PC-9 (cell line): ENCODE data around the gene SSB. TPM values are rescaled to one million over a fixed set of nuclear protein-coding genes. Genes with fewer than 3 reads are reported as not detected.

ENCODE experiments used
- BruUV-seq: library from RNA; stranded (reverse); fragments of 400-500 nt; replicated peaks from 2 replicates; lab custom pipeline; 2021; lab: Mats Ljungman, UMichigan
- CTCF ChIA-PET: fragments of 300-600 bp; sonication (Branson Sonifier 250); formaldehyde crosslinking; loops from one replicate; lab custom pipeline; 2022; ENCODE audit warnings: antibody characterized with exemption; lab: Charles Lee
- POLR2A ChIA-PET: fragments of 300-600 bp; sonication (Branson Sonifier 250); formaldehyde crosslinking; loops from one replicate; lab custom pipeline; 2022; ENCODE audit warnings: antibody characterized with exemption; ENCODE audit not compliant: unreplicated experiment; lab: Charles Lee
- DNase-seq, 2 experiments: peaks; one replicate each; pipeline versions ENCODE4 v3.0.0 to v3.0.0-alpha.2; 2015 to 2022; ENCODE audit warnings: mixed read lengths in 1 of 2
- H2AFZ ChIP-seq: fragments of 200-600 bp; sonication (generic); 2 replicates; pipeline ENCODE4 v1.8.1; 2017; ENCODE audit warnings: antibody characterized with exemption
- H3F3A ChIP-seq: fragments of 200-600 bp; sonication (generic); 2 replicates; pipeline ENCODE4 v1.8.1; 2017; ENCODE audit warnings: antibody characterized with exemption, mild to moderate bottlenecking, low read depth; ENCODE audit not compliant: insufficient read depth
- H3K27ac ChIP-seq: fragments of 200-600 bp; sonication (generic); 2 replicates; pipeline ENCODE4 v1.6.1; 2016; ENCODE audit warnings: mixed run types
- H3K27me3 ChIP-seq: fragments of 200-600 bp; sonication (generic); 2 replicates; pipeline ENCODE4 v1.6.1; 2016; ENCODE audit warnings: low read depth, mixed run types; ENCODE audit not compliant: insufficient read depth
- H3K36me3 ChIP-seq: fragments of 200-600 bp; sonication (generic); 2 replicates; pipeline ENCODE4 v1.6.1; 2016; ENCODE audit warnings: low read depth, mixed run types
- H3K4me1 ChIP-seq: fragments of 200-600 bp; sonication (generic); replicated peaks from 2 replicates; pipeline ENCODE4 v1.6.1; 2016; ENCODE audit warnings: mixed run types; ENCODE audit not compliant: insufficient read depth
- H3K4me2 ChIP-seq: fragments of 200-600 bp; sonication (generic); 2 replicates; pipeline ENCODE4 v1.6.1; 2017; ENCODE audit warnings: mixed run types
- H3K4me3 ChIP-seq: fragments of 200-600 bp; sonication (generic); 2 replicates; pipeline ENCODE4 v1.6.1; 2016; ENCODE audit warnings: mixed run types
- H3K79me2 ChIP-seq: fragments of 200-600 bp; sonication (generic); 2 replicates; pipeline ENCODE4 v1.6.1; 2017; ENCODE audit warnings: low read depth, mixed run types
- H3K9me2 ChIP-seq: fragments of 200-600 bp; sonication (generic); 2 replicates; pipeline ENCODE4 v1.8.1; 2017; ENCODE audit warnings: mild to moderate bottlenecking; ENCODE audit not compliant: insufficient read depth
- H3K9me3 ChIP-seq: fragments of 200-600 bp; sonication (generic); 2 replicates; pipeline ENCODE4 v1.8.1; 2016; ENCODE audit warnings: low read depth; ENCODE audit not compliant: insufficient read depth
- H4K20me1 ChIP-seq: fragments of 200-600 bp; sonication (generic); 2 replicates; pipeline ENCODE4 v1.8.1; 2017; ENCODE audit not compliant: insufficient read depth
- CTCF ChIP-seq: fragments of 200-600 bp; sonication (generic); conservative IDR thresholded peaks from 2 replicates; pipeline ENCODE4 v1.6.1; 2017; ENCODE audit warnings: mixed run types, antibody characterized with exemption, mild to moderate bottlenecking, moderate library complexity
- EZH2 ChIP-seq: fragments of 200-600 bp; sonication (generic); IDR thresholded peaks from 2 replicates; pipeline ENCODE4 v1.8.0; 2017; ENCODE audit warnings: antibody characterized with exemption, low read depth
- intact Hi-C: fragments of 100-400 bp; cut with micrococcal nuclease; formaldehyde crosslinking; loops from one replicate; pipeline ENCODE4 v1.10.0; 2022; ENCODE audit not compliant: unreplicated experiment
- total RNA-seq: library from RNA; stranded (reverse); gene quantifications from 2 replicates; pipeline ENCODE4 v1.2.3, GENCODE V29; 2021

The SSB gene
- total RNA-seq, 1 experiment from 2014 or later = 71.3 TPM

DNA sequence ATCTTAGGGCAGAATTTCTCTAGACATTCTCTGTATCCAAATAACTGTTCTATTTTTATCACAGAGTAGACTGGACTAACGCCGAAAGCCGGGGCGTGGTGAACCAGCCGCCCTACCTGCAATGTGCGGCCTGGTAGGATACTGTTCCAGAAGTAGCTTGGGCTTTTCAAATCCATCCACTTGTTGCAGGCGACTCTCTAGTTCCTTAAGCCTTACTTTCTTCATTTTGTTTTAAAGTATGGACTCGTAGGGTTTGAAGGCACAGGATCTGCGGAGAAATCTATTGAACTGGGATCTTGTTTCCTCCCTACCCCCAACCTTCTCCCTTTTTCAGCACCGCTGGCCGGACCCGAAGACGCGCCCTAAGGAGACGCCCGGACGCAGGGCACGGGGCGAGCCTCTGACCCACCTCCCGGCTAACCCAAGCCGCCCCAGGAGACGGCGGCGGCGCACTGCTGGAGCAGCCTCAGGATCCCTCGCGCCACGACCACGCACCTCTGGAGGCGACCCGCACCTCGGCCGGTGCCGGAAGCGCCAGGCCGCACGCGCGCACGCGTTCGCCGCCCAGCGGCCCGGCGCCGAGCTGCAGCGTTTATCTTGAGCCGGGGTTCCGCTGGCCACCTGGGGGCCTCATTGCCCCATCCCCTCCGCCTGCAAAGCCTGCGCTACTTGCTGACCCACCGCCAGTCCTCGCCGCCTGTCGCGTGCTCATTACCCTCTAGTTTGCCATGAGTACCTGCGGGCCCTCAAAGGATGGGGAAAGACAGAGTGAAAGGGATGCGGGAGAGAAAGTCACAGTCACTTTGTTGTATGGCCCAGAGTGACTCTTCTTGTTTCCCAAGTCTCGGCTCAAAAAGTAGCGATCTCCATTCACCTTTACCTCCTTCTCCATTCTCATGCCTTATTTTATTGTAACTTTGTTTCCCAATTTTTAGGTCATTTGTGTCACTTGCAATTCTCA lies 26.0 kb downstream of the SSB start, which contains the start of gene METTL5:
Gene METTL5 (minus strand): TSS at position 533 of the 961 bp plus-strand sequence. CDS start 308 bp downstream, at position 225.
- Histone ChIP-seq H3K4me3 (peak within 1 kb of the TSS; percentile 57), H3K27ac (peak within 1 kb of the TSS; percentile 20; the same call in 1 of the 2 replicates), H3K36me3 (peaks cover 7% of the 10 kb centered on the region; the same call in 1 of the 2 replicates), H3K9me2 (no peaks in the 10 kb centered on the region), H3K4me2 (peak within 1 kb of the TSS; percentile 93), H3K4me1 (peaks cover 25% of the 10 kb centered on the region; the same call in 1 of the 2 replicates), H3K79me2 (peaks cover 53% of the 10 kb centered on the region), H3K9me3 (no peaks in the 10 kb centered on the region), H2AFZ (peak within 1 kb of the TSS; percentile 86), H3K27me3 (no peaks in the 10 kb centered on the region), H4K20me1 (peaks cover 11% of the 10 kb centered on the region), H3F3A (no peaks in the 10 kb centered on the region)
- ChIA-PET POLR2A (interaction anchor here (0.6 kb wide), 1 partner anchor 98 kb away, joined by 11 read pairs; no protein-coding TSS in a partner anchor), CTCF (no interaction called here)
- TF ChIP-seq CTCF = peak; percentile 74; the same call in 1 of the 2 replicates
- TF ChIP-seq EZH2 = no peak
- no TSS peak for BruUV-seq
- DNase-seq = peak; percentile 48 to 77
- intact Hi-C loops = loop anchor here (2.0 kb wide), 1 partner anchor 26 kb away; the partner anchor contains the start of gene SSB

- Histone ChIP-seq H3K4me1 (peaks cover 17% of the 10 kb centered on the region; the same call in 1 of the 2 replicates), H3K79me2 (peaks cover 61% of the 10 kb centered on the region), H3K9me2 (no peaks in the 10 kb centered on the region), H3K27ac (no peak within 1 kb of the TSS), H4K20me1 (peaks cover 11% of the 10 kb centered on the region), H2AFZ (peak within 1 kb of the TSS; percentile 60; the same call in 1 of the 2 replicates), H3K4me2 (peak within 1 kb of the TSS; percentile 90), H3K36me3 (no peaks in the 10 kb centered on the region), H3K9me3 (no peaks in the 10 kb centered on the region), H3K27me3 (no peaks in the 10 kb centered on the region), H3K4me3 (peak within 1 kb of the TSS; percentile 64), H3F3A (no peaks in the 10 kb centered on the region)
- ChIA-PET CTCF (no interaction called here), POLR2A (interaction anchor here (0.5 to 0.7 kb wide), 4 partner anchors 19 to 104 kb away, joined by 3 to 5 read pairs (median 3); no protein-coding TSS in a partner anchor)
- BruUV-seq = no TSS peak
- TF ChIP-seq EZH2 (no peak), CTCF (no peak)
- peak; percentile 60 to 84 for DNase-seq
- intact Hi-C loops = no loop called here
Measured at GRCh38 chr2:169827272-169828140, 28.8 kb downstream of the SSB start, which contains the start of gene UBR3. TSS of gene UBR3 (plus strand) at chr2:169827454. CDS start at chr2:169827508, 54 bp downstream.
